IMR-90 (cell line): ENCODE results near the gene KIF16B. TPM values are rescaled to one million over a fixed set of nuclear protein-coding genes. Genes with fewer than 3 reads are reported as not detected.

Experiments used
- ATAC-seq: fragments of 200-7000 bp; cut with Tn5 transposase; 2 replicates; pipeline ENCODE4 v1.9.1; 2020; ENCODE audit warnings: low read depth, mild to moderate bottlenecking, moderate library complexity
- BruUV-seq: library from RNA; stranded (reverse); fragments of 400-500 nt; replicated peaks from 2 replicates; lab custom pipeline; 2021; lab: Mats Ljungman, UMichigan
- CTCF ChIA-PET: fragments of 300-600 bp; formaldehyde crosslinking; extraction: SDS; loops from one replicate; lab custom pipeline; 2021; ENCODE audit warnings: antibody characterized with exemption; lab: Yijun Ruan, JAX
- POLR2A ChIA-PET: fragments of 300-600 bp; sonication (Branson Sonifier 250); formaldehyde crosslinking; loops from one replicate; lab custom pipeline; 2022; ENCODE audit warnings: antibody characterized with exemption; ENCODE audit not compliant: unreplicated experiment; lab: Charles Lee
- DNase-seq: peaks from one replicate; pipeline ENCODE4 v3.0.0; 2013
- H2AFZ ChIP-seq: replicated peaks from 2 replicates; pipeline ENCODE3; 2013; ENCODE audit warnings: low read length, mild to moderate bottlenecking; ENCODE audit not compliant: poor library complexity
- H2AK5ac ChIP-seq: 2 replicates; pipeline ENCODE4 v1.6.1; 2013; ENCODE audit warnings: low read depth, low read length, inconsistent platforms
- H2AK9ac ChIP-seq: replicated peaks from 2 replicates; pipeline ENCODE3; 2013; ENCODE audit warnings: mild to moderate bottlenecking, low read depth, low read length, moderate library complexity; ENCODE audit not compliant: poor library complexity
- H2BK120ac ChIP-seq: 2 replicates; pipeline ENCODE4 v1.6.1; 2013; ENCODE audit warnings: low read depth, low read length, inconsistent platforms
- H2BK15ac ChIP-seq: 3 replicates; pipeline ENCODE4 v1.6.1; 2013; ENCODE audit warnings: low read depth, low read length, inconsistent platforms
- H2BK20ac ChIP-seq: 2 replicates; pipeline ENCODE4 v1.6.1; 2013; ENCODE audit warnings: low read depth, mild to moderate bottlenecking, inconsistent platforms, low read length, moderate library complexity
- H2BK5ac ChIP-seq: 2 replicates; pipeline ENCODE4 v1.6.1; 2013; ENCODE audit warnings: mild to moderate bottlenecking, low read depth, low read length, inconsistent platforms; ENCODE audit not compliant: poor library complexity, severe bottlenecking
- H3K14ac ChIP-seq: replicated peaks from 2 replicates; pipeline ENCODE4 v1.6.1; 2013; ENCODE audit warnings: low read depth, low read length, inconsistent platforms
- H3K18ac ChIP-seq: 2 replicates; pipeline ENCODE4 v1.6.1; 2013; ENCODE audit warnings: low read depth, low read length, control low read depth
- H3K23ac ChIP-seq: 2 replicates; pipeline ENCODE4 v1.6.1; 2013; ENCODE audit warnings: low read depth, low read length, inconsistent platforms
- H3K27ac ChIP-seq: 2 replicates; pipeline ENCODE4 v1.5.1; 2013; ENCODE audit warnings: mild to moderate bottlenecking, control low read depth, low read length; ENCODE audit not compliant: insufficient read depth
- H3K27me3 ChIP-seq: 2 replicates; pipeline ENCODE4 v1.6.1; 2013; ENCODE audit warnings: low read length; ENCODE audit not compliant: control insufficient read depth, insufficient read depth
- H3K36me3 ChIP-seq: 2 replicates; pipeline ENCODE4 v1.6.1; 2013; ENCODE audit warnings: low read length, mixed read lengths; ENCODE audit not compliant: control insufficient read depth, insufficient read depth
- H3K4ac ChIP-seq: 2 replicates; pipeline ENCODE4 v1.6.1; 2013; ENCODE audit warnings: low read depth, low read length, inconsistent platforms
- H3K4me1 ChIP-seq: 2 replicates; pipeline ENCODE4 v1.6.1; 2013; ENCODE audit warnings: low read length, mixed read lengths; ENCODE audit not compliant: control insufficient read depth, insufficient read depth
- H3K4me2 ChIP-seq: 2 replicates; pipeline ENCODE4 v1.6.1; 2013; ENCODE audit warnings: low read depth, mild to moderate bottlenecking, control low read depth, low read length, moderate library complexity
- H3K4me3 ChIP-seq: 2 replicates; pipeline ENCODE4 v1.5.1; 2013; ENCODE audit warnings: low read depth, mild to moderate bottlenecking, control low read depth, low read length, moderate library complexity; ENCODE audit not compliant: insufficient read depth
- H3K56ac ChIP-seq: 2 replicates; pipeline ENCODE4 v1.6.1; 2013; ENCODE audit warnings: low read length, inconsistent platforms; ENCODE audit not compliant: insufficient read depth; ENCODE audit errors: extremely low read depth
- H3K79me1 ChIP-seq, 2 experiments: 2 replicates each; pipeline ENCODE4 v1.6.1; 2013; ENCODE audit warnings: low read length in 2 of 2, inconsistent platforms in 1 of 2, low read depth in 1 of 2
- H3K9ac ChIP-seq: 2 replicates; pipeline ENCODE4 v1.6.1; 2013; ENCODE audit warnings: low read depth, low read length, control low read depth
- H3K9me1 ChIP-seq: 2 replicates; pipeline ENCODE4 v1.6.1; 2013; ENCODE audit warnings: low read length, inconsistent platforms; ENCODE audit not compliant: insufficient read depth
- H3K9me3 ChIP-seq: 2 replicates; pipeline ENCODE4 v1.6.1; 2013; ENCODE audit warnings: low read length; ENCODE audit not compliant: control insufficient read depth, insufficient read depth
- H4K20me1 ChIP-seq: 2 replicates; pipeline ENCODE4 v1.6.1; 2013; ENCODE audit warnings: low read length, inconsistent platforms; ENCODE audit not compliant: insufficient read depth
- H4K5ac ChIP-seq: 2 replicates; pipeline ENCODE4 v1.6.1; 2013; ENCODE audit warnings: mild to moderate bottlenecking, low read depth, low read length, control low read depth
- H4K8ac ChIP-seq, 2 experiments: 2 replicates each; pipeline ENCODE4 v1.6.1; 2013; ENCODE audit warnings: low read depth in 2 of 2, low read length in 2 of 2, control low read depth in 1 of 2, inconsistent platforms in 1 of 2
- H4K91ac ChIP-seq: 2 replicates; pipeline ENCODE4 v1.6.1; 2013; ENCODE audit warnings: low read depth, low read length, inconsistent platforms; ENCODE audit not compliant: insufficient read depth
- CEBPB ChIP-seq: IDR thresholded peaks from 2 replicates; pipeline ENCODE4 v1.6.1; 2012; ENCODE audit warnings: low read depth, low read length, improper control_type of control experiment
- MAZ ChIP-seq: IDR thresholded peaks from 2 replicates; pipeline ENCODE4 v1.6.1; 2012; ENCODE audit warnings: low read depth, mild to moderate bottlenecking, low read length, improper control_type of control experiment, moderate library complexity, borderline replicate concordance
- NFE2L2 ChIP-seq: fragments of 150-350 bp; IDR thresholded peaks from 2 replicates; pipeline ENCODE4 v1.6.1; 2016; ENCODE audit warnings: low read depth, mild to moderate bottlenecking, low read length
- RAD21 ChIP-seq: IDR thresholded peaks from 2 replicates; pipeline ENCODE4 v1.6.1; 2012; ENCODE audit warnings: low read length, improper control_type of control experiment
- SMC3 ChIP-seq: fragments of 150-350 bp; IDR thresholded peaks from 2 replicates; pipeline ENCODE4 v1.6.1; 2016; ENCODE audit warnings: low read depth, mild to moderate bottlenecking, antibody characterized with exemption, low read length, moderate library complexity
- WGBS, 2 experiments: methylation state at CpG; one replicate each; pipeline versions ENCODE4 v1.1.5 to v1.1.7; 2013; ENCODE audit warnings: missing lambda C conversion rate in 2 of 2; ENCODE audit not compliant: insufficient read length in 1 of 2; ENCODE audit errors: extremely low coverage in 2 of 2; 5-methylcytosine and 5-hydroxymethylcytosine counted together
- dilution Hi-C: fragments of 300-500 bp; cut with HindIII; formaldehyde crosslinking; loops from one replicate; pipeline ENCODE4 v1.14.3; 2018; ENCODE audit warnings: low sequenced_read_pairs; ENCODE audit not compliant: unreplicated experiment
- in situ Hi-C: fragments of 300-500 bp; cut with MboI; formaldehyde crosslinking; loops from 3 replicates; pipeline ENCODE4 v1.14.3; 2019; ENCODE audit warnings: low sequenced_read_pairs, inconsistent platforms, mixed read lengths
- intact Hi-C: fragments of 100-400 bp; cut with micrococcal nuclease; formaldehyde crosslinking; loops from 2 replicates; pipeline ENCODE4 v1.10.0; 2022
- polyA plus RNA-seq, 3 experiments: library from polyadenylated mRNA; depleted of rRNA; stranded (reverse); fragments of >200 nt; gene quantifications; 2 replicates each; pipeline ENCODE4 v1.2.3, GENCODE V29; 2012; ENCODE audit warnings: low replicate concordance in 1 of 3
- total RNA-seq: library from RNA; depleted of rRNA; stranded (reverse); fragments of >200 nt; gene quantifications from 2 replicates; pipeline ENCODE4 v1.2.3, GENCODE V29; 2012

KIF16B gene
- total and polyA plus RNA-seq, 2 of the 4 experiments (the other 2 are of a cell fraction), result 4.7 to 10.0 TPM

DNA sequence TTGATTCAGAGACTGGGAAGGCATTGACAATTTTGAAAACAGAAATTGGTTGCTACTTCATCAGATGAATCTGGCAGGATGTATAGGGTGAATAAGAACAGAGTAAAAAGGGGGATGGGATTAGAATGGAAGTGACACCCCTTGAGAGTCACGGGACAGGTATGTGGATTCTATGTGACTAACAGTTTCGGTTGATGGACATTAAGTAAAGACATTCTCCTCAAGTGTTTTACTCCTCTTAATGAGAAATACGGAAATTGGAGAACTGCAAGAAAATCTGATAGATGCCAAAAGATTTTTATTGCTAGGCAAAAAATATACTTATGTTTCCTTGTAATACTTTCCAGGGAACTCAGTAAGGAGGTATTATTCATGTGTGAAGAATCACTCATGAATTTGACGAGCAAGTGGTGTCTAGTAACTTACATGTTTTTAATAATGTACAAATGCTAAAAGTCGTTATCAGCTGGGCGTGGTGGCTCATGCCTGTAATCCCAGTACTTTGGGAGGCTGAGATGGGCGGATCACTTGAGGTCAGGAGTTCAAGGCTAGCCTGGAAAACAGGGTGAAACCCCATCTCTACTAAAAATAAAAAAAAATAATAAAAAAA lies 135.8 kb downstream of the KIF16B start:
- no CpG with 5 or more reads among the region's 7 CpGs for WGBS, 2 experiments
- Histone ChIP-seq H4K91ac (no peak overlapping the region), H4K5ac (no peak overlapping the region), H3K4me1 (no peaks in the 10 kb centered on the region), H3K27ac (no peak overlapping the region), H2BK20ac (no peak overlapping the region), H3K9me3 (no peaks in the 10 kb centered on the region), H3K36me3 (no peaks in the 10 kb centered on the region), H3K4ac (no peak overlapping the region), H3K9me1 (no peaks in the 10 kb centered on the region), H2BK5ac (no peak overlapping the region), H2AK5ac (no peak overlapping the region), H4K8ac (no peak overlapping the region), H3K23ac (no peak overlapping the region), H3K14ac (no peak overlapping the region), H3K4me2 (no peak overlapping the region), H3K18ac (no peak overlapping the region), H3K79me1 (no peaks in the 10 kb centered on the region), H2BK120ac (no peak overlapping the region), H3K9ac (no peak overlapping the region), H2BK15ac (no peak overlapping the region), H3K4me3 (no peak overlapping the region), H3K56ac (no peak overlapping the region), H4K20me1 (no peaks in the 10 kb centered on the region), H2AFZ (no peak overlapping the region), H2AK9ac (no peak overlapping the region), H3K27me3 (no peaks in the 10 kb centered on the region)
- dilution Hi-C loops, result no loop called here
- in situ Hi-C loops, result no loop called here
- POLR2A ChIA-PET, result no interaction called here
- no TSS peak for BruUV-seq
- ATAC-seq (no peak), DNase-seq (no peak)
- TF ChIP-seq RAD21, result no peak
- no peak for TF ChIP-seq NFE2L2
- no peak for TF ChIP-seq SMC3
- TF ChIP-seq CEBPB, result no peak
- no peak for TF ChIP-seq MAZ
- intact Hi-C loops, result no loop called here
- CTCF ChIA-PET, result no interaction called here
